ENCODE data around the gene MCHR1. TPM values are rescaled to one million over a fixed set of nuclear protein-coding genes. Genes with fewer than 3 reads are reported as not detected.

Gene MCHR1
- total RNA-seq, 1 donor from 2014 or later, result 3.2 TPM

DNA sequence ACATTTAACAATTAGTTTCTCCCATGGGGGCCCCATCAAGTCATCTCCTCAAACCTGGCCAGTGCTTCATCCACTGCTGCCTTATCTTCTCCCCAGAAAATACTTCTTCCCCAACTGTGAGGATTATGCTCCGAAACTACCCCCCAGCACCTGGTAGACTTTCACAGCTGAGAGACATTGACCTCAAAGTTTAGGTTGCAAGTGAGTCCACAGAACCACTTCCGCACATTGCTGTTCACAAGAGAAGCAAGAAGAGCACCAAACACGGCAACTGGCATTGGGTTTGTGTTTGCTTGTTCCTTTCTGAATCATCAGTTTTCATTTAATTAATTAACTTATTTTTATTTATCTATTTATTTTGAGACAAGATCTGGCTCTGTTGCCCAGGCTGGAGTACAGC lies 6.1 kb downstream of the MCHR1 start:
- Mint-ChIP-seq H3K4me3 (no peak overlapping the region), H3K36me3 (no peaks in the 10 kb centered on the region), H3K27ac (no peak overlapping the region), H3K4me1 (peaks cover 18% of the 10 kb centered on the region), H3K9me3 (no peaks in the 10 kb centered on the region), H3K27me3 (ENCODE audit: low read depth) (no peaks in the 10 kb centered on the region)
- TF ChIP-seq, protein P1, sequence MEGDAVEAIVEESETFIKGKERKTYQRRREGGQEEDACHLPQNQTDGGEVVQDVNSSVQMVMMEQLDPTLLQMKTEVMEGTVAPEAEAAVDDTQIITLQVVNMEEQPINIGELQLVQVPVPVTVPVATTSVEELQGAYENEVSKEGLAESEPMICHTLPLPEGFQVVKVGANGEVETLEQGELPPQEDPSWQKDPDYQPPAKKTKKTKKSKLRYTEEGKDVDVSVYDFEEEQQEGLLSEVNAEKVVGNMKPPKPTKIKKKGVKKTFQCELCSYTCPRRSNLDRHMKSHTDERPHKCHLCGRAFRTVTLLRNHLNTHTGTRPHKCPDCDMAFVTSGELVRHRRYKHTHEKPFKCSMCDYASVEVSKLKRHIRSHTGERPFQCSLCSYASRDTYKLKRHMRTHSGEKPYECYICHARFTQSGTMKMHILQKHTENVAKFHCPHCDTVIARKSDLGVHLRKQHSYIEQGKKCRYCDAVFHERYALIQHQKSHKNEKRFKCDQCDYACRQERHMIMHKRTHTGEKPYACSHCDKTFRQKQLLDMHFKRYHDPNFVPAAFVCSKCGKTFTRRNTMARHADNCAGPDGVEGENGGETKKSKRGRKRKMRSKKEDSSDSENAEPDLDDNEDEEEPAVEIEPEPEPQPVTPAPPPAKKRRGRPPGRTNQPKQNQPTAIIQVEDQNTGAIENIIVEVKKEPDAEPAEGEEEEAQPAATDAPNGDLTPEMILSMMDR (IDR thresholded peaks at IDR 0.05; ENCODE audit: unreplicated experiment), result no peak
- DNase-seq (ENCODE audit: low spot score in 2 of 2, unreplicated experiment in 2 of 2), result no peak

DNA sequence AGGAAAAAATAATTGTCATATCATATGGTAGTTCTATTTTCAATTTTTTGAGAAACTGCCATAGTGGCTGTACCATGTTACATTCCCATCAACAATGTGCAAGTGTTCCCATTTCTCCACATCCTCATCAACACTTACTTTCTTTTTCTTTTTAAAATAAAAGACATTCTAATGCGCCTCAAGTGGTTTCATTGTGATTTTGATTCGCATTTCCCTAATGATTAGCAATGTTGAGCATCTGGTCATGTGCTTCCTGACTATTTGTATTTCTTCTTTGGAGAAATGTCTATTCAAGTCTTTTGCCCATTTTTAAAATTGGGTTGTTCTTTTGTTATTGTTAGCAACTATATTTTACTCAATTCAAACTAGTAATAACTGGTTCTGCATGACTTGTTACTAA lies 8.4 kb downstream of the MCHR1 start:
- no peaks in the 10 kb centered on the region for H3K9me3 Mint-ChIP-seq
- H3K4me3 Mint-ChIP-seq, result no peak overlapping the region
- H3K27me3 Mint-ChIP-seq (ENCODE audit: low read depth), result no peaks in the 10 kb centered on the region
- no peak for DNase-seq (ENCODE audit: low spot score in 2 of 2, unreplicated experiment in 2 of 2)
- no peak overlapping the region for H3K27ac Mint-ChIP-seq
- peaks cover 5% of the 10 kb centered on the region for H3K4me1 Mint-ChIP-seq
- TF ChIP-seq, protein P1 (IDR thresholded peaks at IDR 0.05; ENCODE audit: unreplicated experiment), result no peak
- H3K36me3 Mint-ChIP-seq, result no peaks in the 10 kb centered on the region

DNA sequence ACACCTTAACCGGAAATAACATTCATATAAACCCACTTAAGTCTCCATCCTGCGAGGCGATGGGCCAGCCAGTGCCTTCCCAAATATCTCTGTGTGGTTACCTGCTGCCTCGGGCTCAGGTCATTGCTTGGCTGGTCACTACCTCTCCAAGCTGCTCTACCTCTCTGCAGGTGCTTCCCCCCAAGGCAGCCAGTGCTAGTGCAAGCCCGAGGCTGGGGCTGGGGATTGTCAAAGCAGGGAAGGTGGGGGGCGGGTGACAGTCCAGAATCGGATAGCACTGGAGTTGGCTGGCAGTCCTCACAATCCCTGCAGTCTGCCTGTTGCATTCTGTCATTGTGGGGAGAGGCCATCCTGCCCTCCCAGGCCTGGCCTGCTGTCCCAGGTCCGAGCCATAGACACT lies 11.1 kb downstream of the MCHR1 start:
- peaks cover 7% of the 10 kb centered on the region for H3K4me1 Mint-ChIP-seq
- TF ChIP-seq, protein P1 (IDR thresholded peaks at IDR 0.05; ENCODE audit: unreplicated experiment), result no peak
- H3K27ac Mint-ChIP-seq, result peak overlapping the region; percentile 56
- H3K9me3 Mint-ChIP-seq, result no peaks in the 10 kb centered on the region
- no peak for DNase-seq (ENCODE audit: low spot score in 2 of 2, unreplicated experiment in 2 of 2)
- H3K36me3 Mint-ChIP-seq, result no peaks in the 10 kb centered on the region
- no peak overlapping the region for H3K4me3 Mint-ChIP-seq
- H3K27me3 Mint-ChIP-seq (ENCODE audit: low read depth), result no peaks in the 10 kb centered on the region

DNA sequence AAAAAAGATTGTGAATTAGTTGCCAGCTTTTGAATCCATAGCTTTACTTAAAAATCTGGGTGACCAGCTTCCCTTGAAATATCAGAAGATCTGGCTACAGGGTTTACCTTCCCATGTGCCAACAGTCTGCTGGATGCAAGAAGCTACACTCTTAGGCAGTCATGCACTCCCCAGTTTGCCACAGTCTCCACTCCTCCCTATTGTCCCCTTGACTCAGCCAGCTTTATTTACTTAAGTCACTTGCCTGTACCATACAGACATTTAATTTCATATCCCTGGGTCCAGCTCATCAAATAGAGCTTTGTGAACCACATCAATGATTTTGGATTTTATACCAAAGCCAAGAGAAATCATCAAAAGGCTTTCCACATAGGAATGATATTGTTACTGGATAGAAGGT lies 12.2 kb downstream of the MCHR1 start:
- no peaks in the 10 kb centered on the region for H3K36me3 Mint-ChIP-seq
- H3K27me3 Mint-ChIP-seq (ENCODE audit: low read depth), result no peaks in the 10 kb centered on the region
- no peaks in the 10 kb centered on the region for H3K9me3 Mint-ChIP-seq
- no peak for DNase-seq (ENCODE audit: low spot score in 2 of 2, unreplicated experiment in 2 of 2)
- peaks cover 16% of the 10 kb centered on the region for H3K4me1 Mint-ChIP-seq
- H3K4me3 Mint-ChIP-seq, result no peak overlapping the region
- TF ChIP-seq, protein P1 (IDR thresholded peaks at IDR 0.05; ENCODE audit: unreplicated experiment), result no peak
- H3K27ac Mint-ChIP-seq, result no peak overlapping the region

DNA sequence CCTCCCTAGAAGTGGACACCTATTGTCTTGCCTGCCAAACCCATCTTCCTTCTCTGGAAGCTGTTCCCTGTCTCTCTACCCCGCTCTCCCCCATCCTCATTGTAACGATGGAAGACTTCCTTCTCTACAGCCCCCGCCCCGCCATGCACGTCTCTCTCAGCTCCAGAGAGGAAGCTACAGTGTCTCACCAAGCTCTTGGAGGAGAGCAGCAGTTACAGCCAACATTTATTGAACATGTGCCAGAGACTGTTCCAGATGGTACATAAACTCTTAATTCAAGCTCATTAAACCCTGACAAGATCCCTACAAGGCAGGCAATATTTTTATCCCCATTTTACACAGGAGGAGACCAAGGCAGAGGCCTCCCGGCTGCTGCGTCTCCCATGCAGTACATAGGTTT lies 15.1 kb downstream of the MCHR1 start:
- Mint-ChIP-seq H3K4me1 (peaks cover 17% of the 10 kb centered on the region), H3K27ac (peak overlapping the region; percentile 24)

More for the DNA sequence above, 15.1 kb downstream of the MCHR1 start:
- Mint-ChIP-seq H3K27me3 (ENCODE audit: low read depth) (no peaks in the 10 kb centered on the region), H3K36me3 (no peaks in the 10 kb centered on the region), H3K9me3 (no peaks in the 10 kb centered on the region), H3K4me3 (no peak overlapping the region)
- DNase-seq (ENCODE audit: low spot score in 2 of 2, unreplicated experiment in 2 of 2), result no peak
- TF ChIP-seq, protein P1 (IDR thresholded peaks at IDR 0.05; ENCODE audit: unreplicated experiment), result no peak
